K562 (cell line): ENCODE data around the gene ARHGAP22. TPM values are rescaled to one million over a fixed set of nuclear protein-coding genes. Genes with fewer than 3 reads are reported as not detected.

Experiments used
- ADNP ChIP-seq: fragments of 200-800 bp; sonication (Bioruptor generic); IDR thresholded peaks from 2 replicates; pipeline ENCODE4 v1.6.1; 2016; ENCODE audit warnings: missing genetic modification characterization, missing compliant biosample characterization
- ATF1 ChIP-seq, 2 experiments: fragments of 450-650 bp in 1 of 2; IDR thresholded peaks; 2 replicates each; pipeline ENCODE4 v1.6.1; 2016; ENCODE audit warnings: missing compliant biosample characterization in 1 of 2, missing genetic modification characterization in 1 of 2
- BMI1 ChIP-seq: fragments of 150-350 bp; IDR thresholded peaks from 2 replicates; pipeline ENCODE4 v1.6.1; 2014; ENCODE audit warnings: low read length
- CCNT2 ChIP-seq: IDR thresholded peaks from 2 replicates; pipeline ENCODE4 v1.6.1; 2011; ENCODE audit warnings: borderline replicate concordance, low read depth, mild to moderate bottlenecking, moderate library complexity, mixed read lengths, low read length; ENCODE audit not compliant: insufficient read length; ENCODE audit errors: extremely low read depth
- CREBBP ChIP-seq: IDR thresholded peaks from one replicate; pipeline ENCODE4 v1.6.1; 2012; ENCODE audit warnings: low read depth, mild to moderate bottlenecking, control low read depth, inconsistent platforms, low read length
- HEY1 ChIP-seq: fragments of 250-450 bp; sonication (Bioruptor Pico); IDR thresholded peaks from 2 replicates; pipeline ENCODE4 v1.5.0; 2020; ENCODE audit warnings: mild to moderate bottlenecking, moderate library complexity, borderline replicate concordance
- KAT2B ChIP-seq: IDR thresholded peaks from one replicate; pipeline ENCODE4 v1.6.1; 2012; ENCODE audit warnings: low read depth, mild to moderate bottlenecking, control low read depth, inconsistent platforms, low read length, moderate library complexity
- KLF13 ChIP-seq: fragments of 450-650 bp; IDR thresholded peaks from 2 replicates; pipeline ENCODE4 v1.6.1; 2016; ENCODE audit warnings: missing genetic modification characterization, low read depth, mild to moderate bottlenecking, missing compliant biosample characterization, moderate library complexity, borderline replicate concordance
- MCM5 ChIP-seq: fragments of 450-650 bp; IDR thresholded peaks from 2 replicates; pipeline ENCODE4 v1.6.1; 2016; ENCODE audit warnings: low read depth
- NBN ChIP-seq: fragments of 450-650 bp; IDR thresholded peaks from 2 replicates; pipeline ENCODE4 v1.6.1; 2016; ENCODE audit warnings: low read depth, mild to moderate bottlenecking
- NCOA2 ChIP-seq, 2 experiments: fragments of 450-650 bp; IDR thresholded peaks; 2 replicates each; pipeline ENCODE4 v1.6.1; 2018; ENCODE audit warnings: mild to moderate bottlenecking in 2 of 2, moderate library complexity in 1 of 2; ENCODE audit not compliant: partially characterized antibody in 2 of 2
- POLR2G ChIP-seq: fragments of 200-400 bp; formaldehyde crosslinking; IDR thresholded peaks from 2 replicates; pipeline ENCODE4 v1.6.1; 2017; ENCODE audit warnings: low read depth, mild to moderate bottlenecking, antibody characterized with exemption, low read length, moderate library complexity
- SAFB2 ChIP-seq: fragments of 200-400 bp; formaldehyde crosslinking; IDR thresholded peaks from 2 replicates; pipeline ENCODE4 v1.6.1; 2018; ENCODE audit warnings: borderline replicate concordance, low read length, low read depth, moderate library complexity; ENCODE audit not compliant: severe bottlenecking
- SMAD2 ChIP-seq: fragments of 150-350 bp; IDR thresholded peaks from 2 replicates; pipeline ENCODE4 v1.6.1; 2014; ENCODE audit warnings: low read depth, mild to moderate bottlenecking, low read length
- SMARCC2 ChIP-seq: fragments of 450-650 bp; IDR thresholded peaks from 2 replicates; pipeline ENCODE4 v1.6.1; 2017; ENCODE audit warnings: antibody characterized with exemption, moderate library complexity, mild to moderate bottlenecking, low read depth
- YBX1 ChIP-seq: fragments of 450-650 bp; IDR thresholded peaks from 2 replicates; pipeline ENCODE4 v1.7.1; 2016; ENCODE audit warnings: mild to moderate bottlenecking
- ZC3H11A ChIP-seq: IDR thresholded peaks from 2 replicates; pipeline ENCODE4 v1.6.1; 2012; ENCODE audit warnings: low read depth, low read length, improper control_type of control experiment
- ZNF121 ChIP-seq: sonication (generic); formaldehyde crosslinking; conservative IDR thresholded peaks from 2 replicates; pipeline ENCODE4 v1.8.0; 2022; ENCODE audit warnings: missing genetic modification reagents
- ZNF140 ChIP-seq: fragments of 250-450 bp; sonication (Bioruptor Pico); IDR thresholded peaks from 2 replicates; pipeline ENCODE4 v1.8.0; 2021; ENCODE audit warnings: moderate library complexity, mild to moderate bottlenecking, inconsistent platforms
- ZNF347 ChIP-seq: fragments of 450-650 bp; formaldehyde crosslinking; IDR thresholded peaks from 2 replicates; pipeline ENCODE4 v1.4.0; 2020; ENCODE audit warnings: low read depth, mild to moderate bottlenecking, moderate library complexity
- ZNF431 ChIP-seq: sonication (generic); formaldehyde crosslinking; IDR thresholded peaks from 2 replicates; pipeline ENCODE4 v1.8.0; 2022; ENCODE audit warnings: mild to moderate bottlenecking, missing genetic modification reagents
- ZNF707 ChIP-seq: fragments of 250-450 bp; sonication (Bioruptor Pico); conservative IDR thresholded peaks from 2 replicates; pipeline ENCODE4 v1.8.0; 2022; ENCODE audit warnings: inconsistent platforms, mild to moderate bottlenecking, moderate library complexity
- ZNF76 ChIP-seq: fragments of 250-450 bp; sonication (Bioruptor Pico); IDR thresholded peaks from 2 replicates; pipeline ENCODE4 v1.4.0; 2020; ENCODE audit warnings: mild to moderate bottlenecking, moderate library complexity, borderline replicate concordance
- polyA plus RNA-seq, 8 experiments: library from polyadenylated mRNA; depleted of rRNA in 4 of 8; stranded (reverse) in 5 of 8; unstranded in 3 of 8; fragments of >200 nt; fragmentation: Nextera tagmentation in 2 of 8; fragmentation: Illumina TruSeq in 1 of 8; extraction: Ambion mirVana in 2 of 8; extraction: Trizol in 1 of 8; gene quantifications; 2 replicates each; pipeline versions ENCODE4 v1.2.1 to v1.2.3, GENCODE V29; 2011 to 2014; ENCODE audit warnings: inconsistent platforms in 1 of 8, missing spikeins in 1 of 8
- total RNA-seq, 7 experiments: library from RNA; depleted of rRNA in 6 of 7; stranded (reverse); fragments of >200 nt in 6 of 7; fragmentation: Illumina TruSeq in 2 of 7; extraction: Trizol in 2 of 7; gene quantifications; 2 replicates each; pipeline versions ENCODE4 v1.2.1 to v1.2.3, GENCODE V29; 2011 to 2021; ENCODE audit warnings: low replicate concordance in 1 of 7
- TF ChIP-seq, protein P1 (sequence below): fragments of 250-450 bp; sonication (Bioruptor Pico); IDR thresholded peaks from 2 replicates; pipeline ENCODE4 v1.8.0; 2022; ENCODE audit warnings: moderate library complexity, mild to moderate bottlenecking, inconsistent platforms
- TF ChIP-seq, protein P2 (sequence below): sonication (generic); formaldehyde crosslinking; IDR thresholded peaks from 2 replicates; pipeline ENCODE4 v1.8.0; 2023; ENCODE audit warnings: missing genetic modification reagents, mild to moderate bottlenecking, borderline replicate concordance

The ARHGAP22 gene
- total and polyA plus RNA-seq, 9 of the 15 experiments (the other 6 are each of a cell fraction or from before 2014, with no cell fraction given) = 1.3 to 28.1 (median 12.7) TPM

DNA sequence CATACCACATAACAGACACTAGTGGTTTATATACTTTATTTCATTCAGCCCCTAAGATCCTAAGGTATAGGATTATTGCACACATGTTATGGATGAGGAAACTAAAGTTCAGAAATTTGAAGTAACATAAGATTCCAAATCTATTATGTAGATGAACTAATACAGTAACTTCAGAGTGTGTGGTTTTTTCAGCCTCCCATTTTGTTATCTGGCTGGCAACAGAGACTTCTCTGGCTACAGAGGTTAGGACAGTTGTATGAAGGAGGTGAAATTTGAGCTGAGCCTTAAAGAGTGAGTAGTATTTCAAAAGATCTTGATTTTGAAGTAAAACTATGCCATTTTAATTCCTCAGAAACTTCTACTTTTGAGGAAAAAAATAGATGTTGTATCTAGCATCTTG, 173.0 kb downstream of the ARHGAP22 start (continued):
- TF ChIP-seq ZNF121 (CRISPR knock-in tag) = no peak
- no peak for TF ChIP-seq ZNF76
- TF ChIP-seq HEY1 (CRISPR knock-in tag) = no peak
- TF ChIP-seq, protein P1, sequence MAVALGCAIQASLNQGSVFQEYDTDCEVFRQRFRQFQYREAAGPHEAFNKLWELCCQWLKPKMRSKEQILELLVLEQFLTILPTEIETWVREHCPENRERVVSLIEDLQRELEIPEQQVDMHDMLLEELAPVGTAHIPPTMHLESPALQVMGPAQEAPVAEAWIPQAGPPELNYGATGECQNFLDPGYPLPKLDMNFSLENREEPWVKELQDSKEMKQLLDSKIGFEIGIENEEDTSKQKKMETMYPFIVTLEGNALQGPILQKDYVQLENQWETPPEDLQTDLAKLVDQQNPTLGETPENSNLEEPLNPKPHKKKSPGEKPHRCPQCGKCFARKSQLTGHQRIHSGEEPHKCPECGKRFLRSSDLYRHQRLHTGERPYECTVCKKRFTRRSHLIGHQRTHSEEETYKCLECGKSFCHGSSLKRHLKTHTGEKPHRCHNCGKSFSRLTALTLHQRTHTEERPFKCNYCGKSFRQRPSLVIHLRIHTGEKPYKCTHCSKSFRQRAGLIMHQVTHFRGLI (CRISPR knock-in tag) = no peak
- no peak for TF ChIP-seq ZNF140 (CRISPR knock-in tag)
- TF ChIP-seq ZNF347 = no peak
- no peak for TF ChIP-seq ZNF707 (CRISPR knock-in tag)
- TF ChIP-seq SAFB2 = no peak
- TF ChIP-seq ZC3H11A = no peak
- TF ChIP-seq ATF1 (CRISPR knock-in tag; IDR thresholded peaks at IDR 0.05) = no peak
- TF ChIP-seq ATF1 (tag; IDR thresholded peaks at IDR 0.05) = no peak
- no peak for TF ChIP-seq ADNP
- TF ChIP-seq NBN = no peak
- no peak for TF ChIP-seq BMI1
- TF ChIP-seq, protein P2, sequence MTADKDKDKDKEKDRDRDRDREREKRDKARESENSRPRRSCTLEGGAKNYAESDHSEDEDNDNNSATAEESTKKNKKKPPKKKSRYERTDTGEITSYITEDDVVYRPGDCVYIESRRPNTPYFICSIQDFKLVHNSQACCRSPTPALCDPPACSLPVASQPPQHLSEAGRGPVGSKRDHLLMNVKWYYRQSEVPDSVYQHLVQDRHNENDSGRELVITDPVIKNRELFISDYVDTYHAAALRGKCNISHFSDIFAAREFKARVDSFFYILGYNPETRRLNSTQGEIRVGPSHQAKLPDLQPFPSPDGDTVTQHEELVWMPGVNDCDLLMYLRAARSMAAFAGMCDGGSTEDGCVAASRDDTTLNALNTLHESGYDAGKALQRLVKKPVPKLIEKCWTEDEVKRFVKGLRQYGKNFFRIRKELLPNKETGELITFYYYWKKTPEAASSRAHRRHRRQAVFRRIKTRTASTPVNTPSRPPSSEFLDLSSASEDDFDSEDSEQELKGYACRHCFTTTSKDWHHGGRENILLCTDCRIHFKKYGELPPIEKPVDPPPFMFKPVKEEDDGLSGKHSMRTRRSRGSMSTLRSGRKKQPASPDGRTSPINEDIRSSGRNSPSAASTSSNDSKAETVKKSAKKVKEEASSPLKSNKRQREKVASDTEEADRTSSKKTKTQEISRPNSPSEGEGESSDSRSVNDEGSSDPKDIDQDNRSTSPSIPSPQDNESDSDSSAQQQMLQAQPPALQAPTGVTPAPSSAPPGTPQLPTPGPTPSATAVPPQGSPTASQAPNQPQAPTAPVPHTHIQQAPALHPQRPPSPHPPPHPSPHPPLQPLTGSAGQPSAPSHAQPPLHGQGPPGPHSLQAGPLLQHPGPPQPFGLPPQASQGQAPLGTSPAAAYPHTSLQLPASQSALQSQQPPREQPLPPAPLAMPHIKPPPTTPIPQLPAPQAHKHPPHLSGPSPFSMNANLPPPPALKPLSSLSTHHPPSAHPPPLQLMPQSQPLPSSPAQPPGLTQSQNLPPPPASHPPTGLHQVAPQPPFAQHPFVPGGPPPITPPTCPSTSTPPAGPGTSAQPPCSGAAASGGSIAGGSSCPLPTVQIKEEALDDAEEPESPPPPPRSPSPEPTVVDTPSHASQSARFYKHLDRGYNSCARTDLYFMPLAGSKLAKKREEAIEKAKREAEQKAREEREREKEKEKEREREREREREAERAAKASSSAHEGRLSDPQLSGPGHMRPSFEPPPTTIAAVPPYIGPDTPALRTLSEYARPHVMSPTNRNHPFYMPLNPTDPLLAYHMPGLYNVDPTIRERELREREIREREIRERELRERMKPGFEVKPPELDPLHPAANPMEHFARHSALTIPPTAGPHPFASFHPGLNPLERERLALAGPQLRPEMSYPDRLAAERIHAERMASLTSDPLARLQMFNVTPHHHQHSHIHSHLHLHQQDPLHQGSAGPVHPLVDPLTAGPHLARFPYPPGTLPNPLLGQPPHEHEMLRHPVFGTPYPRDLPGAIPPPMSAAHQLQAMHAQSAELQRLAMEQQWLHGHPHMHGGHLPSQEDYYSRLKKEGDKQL = no peak
- no peak for TF ChIP-seq NCOA2 (IDR thresholded peaks at IDR 0.05; ENCODE audit: partially characterized antibody in 2 of 2)
- no peak for TF ChIP-seq YBX1
- peak; percentile 38; the same call in 1 of the 2 replicates for TF ChIP-seq SMARCC2
- no peak for TF ChIP-seq KAT2B
- TF ChIP-seq KLF13 (tag) = no peak
- no peak for TF ChIP-seq CCNT2
- TF ChIP-seq POLR2G = no peak
- no peak for TF ChIP-seq MCM5
- TF ChIP-seq SMAD2 = no peak
- TF ChIP-seq ZNF431 = no peak
- TF ChIP-seq CREBBP = no peak
